Erythroblast (primary cell): ENCODE measurements around the gene NRXN3.

Experiments used
- DNase-seq, 2 experiments: peaks; one replicate each; lab custom pipeline; 2025; lab: John Stamatoyannopoulos, UW
- GATA1 ChIP-seq: IDR thresholded peaks from 2 replicates; pipeline ENCODE4 v1.6.1; 2011; ENCODE audit warnings: low read depth, mild to moderate bottlenecking, control low read depth, low read length, moderate library complexity
- POLR2A ChIP-seq: IDR thresholded peaks from 2 replicates; pipeline ENCODE4 v1.6.1; 2011; ENCODE audit warnings: mild to moderate bottlenecking, low read length

The NRXN3 gene

DNA sequence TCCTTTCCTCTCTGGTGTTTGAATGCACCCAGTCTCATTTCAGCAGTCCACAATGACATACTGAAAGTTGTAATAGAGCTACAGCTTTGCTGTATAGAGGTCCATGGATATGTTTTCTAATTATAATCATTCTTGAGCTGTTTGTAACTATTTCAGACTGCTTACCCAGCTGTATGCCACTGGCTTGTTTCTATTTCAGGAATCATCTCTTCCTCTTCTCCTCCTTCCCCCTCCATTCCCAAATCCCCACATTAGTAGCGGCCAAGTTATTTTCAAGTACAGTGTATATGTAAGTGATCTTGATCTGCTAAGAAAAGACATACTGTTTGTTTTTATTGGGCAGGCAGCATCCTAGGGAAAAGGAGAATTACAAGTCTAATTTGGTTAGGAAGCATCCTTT is 1266.2 kb downstream of the NRXN3 start:
- TF ChIP-seq POLR2A = no peak
- no peak for TF ChIP-seq GATA1
- no peak for DNase-seq

DNA sequence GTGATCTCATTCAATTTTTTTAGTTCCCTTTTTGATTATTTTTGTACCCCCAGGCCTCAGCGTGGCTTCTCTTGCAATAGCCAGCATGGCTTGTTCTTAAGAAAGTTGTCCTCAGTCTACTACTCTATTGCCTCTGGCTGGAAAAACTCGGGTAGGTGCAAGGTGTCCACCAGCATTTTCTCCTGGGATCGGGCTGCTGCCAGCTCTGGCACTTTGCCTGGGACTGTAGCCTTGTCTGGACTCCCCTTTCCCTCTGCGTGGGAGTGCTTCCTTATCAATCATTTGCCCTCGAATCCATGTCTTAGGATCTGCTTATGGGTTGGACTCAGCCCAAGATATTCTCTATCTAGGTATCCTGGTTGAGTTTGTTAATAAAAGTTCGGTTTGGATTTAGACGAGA is 1267.8 kb downstream of the NRXN3 start:
- DNase-seq = no peak
- no peak for TF ChIP-seq GATA1
- TF ChIP-seq POLR2A = no peak

GRCh38 chr14:79438696-79439342 is 1268.6 kb downstream of the NRXN3 start:
- DNase-seq = no peak
- TF ChIP-seq GATA1 (no peak), POLR2A (no peak)

DNA sequence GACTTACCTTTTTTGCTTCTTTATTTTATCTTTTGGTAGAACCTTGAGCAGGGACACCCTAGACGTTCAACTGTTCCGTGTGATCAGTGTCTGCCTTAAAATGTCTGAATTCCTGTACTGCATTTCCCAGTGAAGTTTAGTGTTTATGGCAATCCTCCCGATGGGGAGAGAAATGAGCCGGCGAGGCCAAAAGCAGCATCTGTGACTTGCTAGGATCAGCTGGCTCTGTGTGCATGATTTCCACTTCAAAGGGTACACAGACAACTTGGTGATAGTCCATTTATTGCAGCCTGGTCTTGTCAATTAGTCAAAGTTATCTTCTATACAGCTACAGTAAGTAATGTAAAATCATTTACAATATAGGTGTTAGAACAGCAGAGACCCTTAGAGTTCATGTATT is 1272.6 kb downstream of the NRXN3 start:
- TF ChIP-seq POLR2A (no peak), GATA1 (no peak)
- no peak for DNase-seq

DNA sequence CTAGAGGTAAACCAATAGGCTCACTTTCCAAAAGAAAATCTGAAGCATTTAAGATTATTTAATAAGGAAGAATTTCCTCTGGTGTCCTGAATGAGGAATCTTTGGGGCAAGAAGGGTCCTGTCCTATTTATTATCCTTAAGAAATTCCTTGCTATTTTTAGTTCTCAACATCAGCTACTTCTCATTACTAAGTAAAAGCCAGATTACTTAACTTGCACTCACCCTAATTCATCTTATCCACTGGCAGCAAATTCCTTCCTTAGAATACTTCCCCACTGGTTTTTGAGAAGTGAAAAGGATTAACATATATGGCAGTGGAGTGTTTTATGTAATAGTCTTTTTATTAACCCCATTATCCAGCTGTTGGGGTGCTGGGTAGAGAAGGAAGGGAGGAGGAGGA is 1273.4 kb downstream of the NRXN3 start:
- no peak for TF ChIP-seq GATA1
- TF ChIP-seq POLR2A = no peak
- DNase-seq = no peak

DNA sequence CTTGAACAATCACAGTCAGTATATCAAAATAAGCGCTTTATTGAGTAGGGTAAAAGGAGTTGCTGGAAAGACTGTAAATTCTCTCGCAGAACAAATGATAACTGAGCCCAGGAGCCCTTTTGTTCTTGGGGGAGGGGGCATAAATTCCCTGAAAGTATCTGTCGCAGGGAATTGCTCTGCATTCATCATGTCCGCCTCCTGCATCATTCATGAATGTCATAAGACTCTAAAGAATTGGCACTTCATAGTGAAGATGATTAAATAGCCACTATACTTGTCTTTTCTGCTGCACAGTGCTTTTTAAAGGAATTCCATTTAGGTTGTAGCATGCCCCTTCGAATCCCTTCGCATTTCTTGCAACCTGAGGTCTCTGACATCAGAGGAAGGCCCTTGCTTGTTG is 1278.8 kb downstream of the NRXN3 start:
- no peak for DNase-seq
- no peak for TF ChIP-seq GATA1
- TF ChIP-seq POLR2A = no peak

DNA sequence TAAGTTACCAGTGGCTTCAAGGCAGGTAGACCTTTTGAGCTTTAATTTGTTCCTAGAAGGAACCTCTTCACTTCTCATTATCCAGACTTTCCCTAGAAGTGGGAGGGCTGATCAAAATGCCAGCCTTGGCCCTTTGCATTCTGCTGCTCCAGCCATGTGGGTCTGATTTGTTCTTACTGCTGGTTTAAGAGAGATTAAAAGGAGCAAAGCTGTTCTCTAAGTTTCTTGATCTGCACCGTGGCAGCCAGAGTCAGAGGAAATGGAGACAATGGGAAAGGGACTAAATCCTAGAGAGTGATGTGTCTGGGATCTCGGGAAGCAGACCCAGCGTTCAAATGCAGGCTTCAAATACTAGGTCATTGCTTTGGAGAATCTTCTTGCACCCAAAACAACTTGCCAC is 1281.4 kb downstream of the NRXN3 start:
- TF ChIP-seq POLR2A = no peak
- TF ChIP-seq GATA1 = no peak
- no peak for DNase-seq

GRCh38 chr14:79453276-79453675 is 1283.1 kb downstream of the NRXN3 start:
- DNase-seq = no peak
- no peak for TF ChIP-seq POLR2A
- TF ChIP-seq GATA1 = no peak

DNA sequence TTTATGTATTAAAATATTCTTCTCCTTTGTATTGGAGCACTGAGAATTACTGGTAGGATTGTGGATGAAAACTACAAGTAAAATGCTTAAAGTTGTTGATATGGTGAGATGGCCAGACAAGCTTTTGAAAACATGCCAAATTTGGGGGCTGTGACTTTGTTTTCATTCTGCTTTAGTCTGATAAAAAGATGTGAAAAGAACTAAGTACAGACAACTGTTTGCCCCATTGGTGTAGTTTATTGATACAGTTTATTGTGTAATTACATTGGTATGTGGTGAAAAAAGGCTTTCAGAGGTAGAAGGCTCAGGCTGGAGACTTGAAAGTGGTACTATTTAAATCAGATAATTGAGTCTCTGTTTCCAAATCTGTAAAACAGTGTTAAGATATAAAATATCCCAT is 1294.3 kb downstream of the NRXN3 start:
- no peak for DNase-seq
- no peak for TF ChIP-seq GATA1
- TF ChIP-seq POLR2A = no peak

DNA sequence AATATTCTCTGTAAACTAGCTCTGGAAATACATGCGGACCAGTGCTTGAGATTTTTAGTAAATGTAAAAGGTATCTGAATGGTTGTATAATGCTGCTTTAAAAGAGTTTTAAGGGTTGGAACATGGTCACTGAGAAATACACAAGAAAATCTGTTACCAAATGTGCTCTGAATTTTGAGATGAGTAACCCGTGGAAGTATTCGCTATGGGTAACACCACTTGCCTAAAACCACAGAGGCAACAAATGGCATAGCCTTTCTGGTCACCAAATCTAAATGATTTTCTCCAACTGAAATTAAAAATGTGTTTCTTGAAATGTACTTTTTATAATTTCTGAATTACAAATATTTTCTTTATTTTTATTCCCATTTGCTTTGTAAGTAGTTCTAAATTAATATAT is 1295.5 kb downstream of the NRXN3 start:
- TF ChIP-seq POLR2A = no peak
- no peak for TF ChIP-seq GATA1
- no peak for DNase-seq

- no peak for DNase-seq
Measured at GRCh38 chr14:79466938-79467527, 1296.9 kb downstream of the NRXN3 start.

GRCh38 chr14:79467835-79468234 is 1297.7 kb downstream of the NRXN3 start:
- DNase-seq = no peak
- TF ChIP-seq GATA1 = no peak
- no peak for TF ChIP-seq POLR2A

More at GRCh38 chr14:79466938-79467527, 1296.9 kb downstream of the NRXN3 start:
- TF ChIP-seq GATA1 (no peak), POLR2A (no peak)

GRCh38 chr14:79468486-79468885 is 1298.3 kb downstream of the NRXN3 start:
- TF ChIP-seq GATA1 (no peak), POLR2A (no peak)
- no peak for DNase-seq

GRCh38 chr14:79473651-79474050 is 1303.5 kb downstream of the NRXN3 start:
- TF ChIP-seq POLR2A (no peak), GATA1 (no peak)
- no peak for DNase-seq

DNA sequence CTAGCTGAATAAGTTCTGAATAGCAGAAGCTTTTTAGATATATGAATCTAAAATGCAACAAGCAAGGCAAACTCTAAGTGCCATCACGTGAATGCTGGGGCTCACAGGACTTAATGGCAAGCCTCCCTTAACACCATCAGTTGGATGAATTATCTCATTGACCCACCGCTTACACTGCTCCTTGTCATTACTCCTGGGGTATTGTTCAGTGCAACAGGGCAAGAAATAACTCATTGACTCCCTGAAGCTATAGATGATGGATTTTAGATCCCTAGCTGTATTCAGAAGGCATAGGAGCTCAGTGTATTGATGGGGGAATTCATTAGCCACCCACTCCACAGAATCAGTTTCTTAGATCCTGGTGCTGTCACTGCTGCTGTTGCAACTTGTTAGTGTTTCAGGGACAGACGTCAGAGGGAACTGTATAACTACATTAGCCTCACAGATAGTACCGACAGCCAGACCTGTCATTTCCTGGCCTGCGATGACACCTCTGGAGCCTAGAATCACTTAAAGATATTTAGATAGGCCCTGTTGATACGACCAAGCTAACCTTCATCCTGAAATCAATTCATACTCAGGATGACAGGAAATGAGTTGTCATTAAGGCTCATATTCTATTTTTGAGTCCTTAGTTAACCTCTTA is 1305.8 kb downstream of the NRXN3 start:
- DNase-seq = no peak
- no peak for TF ChIP-seq POLR2A
- TF ChIP-seq GATA1 = no peak
